ACC112 (cell line): ENCODE data around the gene INHBB.
A peak's percentile ranks its signal among the peaks of the same experiment; 100 is the strongest.

Source experiments
- H2AFZ ChIP-seq: fragments of 200-600 bp; sonication (generic); one replicate; pipeline ENCODE4 v1.6.0; 2017; ENCODE audit warnings: antibody characterized with exemption, low read length; ENCODE audit not compliant: unreplicated experiment
- H3K27ac ChIP-seq: fragments of 200-600 bp; sonication (generic); 2 replicates; pipeline ENCODE4 v1.5.1; 2014; ENCODE audit warnings: low read depth, mild to moderate bottlenecking, antibody characterized with exemption, low read length, moderate library complexity
- H3K27me3 ChIP-seq: fragments of 200-600 bp; sonication (generic); 2 replicates; pipeline ENCODE4 v1.6.1; 2014; ENCODE audit warnings: mild to moderate bottlenecking, antibody characterized with exemption, low read length, moderate library complexity, mixed read lengths; ENCODE audit not compliant: insufficient read depth
- H3K36me3 ChIP-seq: fragments of 200-600 bp; sonication (generic); 2 replicates; pipeline ENCODE4 v1.6.1; 2016; ENCODE audit warnings: mild to moderate bottlenecking, antibody characterized with exemption, low read length, moderate library complexity, mixed read lengths; ENCODE audit not compliant: insufficient read depth
- H3K4me1 ChIP-seq: fragments of 200-600 bp; sonication (generic); one replicate; pipeline ENCODE4 v1.6.1; 2016; ENCODE audit warnings: low read length, mixed read lengths; ENCODE audit not compliant: insufficient read depth, unreplicated experiment, control insufficient read depth
- H3K4me3 ChIP-seq: fragments of 200-600 bp; sonication (generic); 2 replicates; pipeline ENCODE4 v1.5.1; 2014; ENCODE audit warnings: mild to moderate bottlenecking, low read depth, low read length
- H3K79me2 ChIP-seq: fragments of 200-600 bp; sonication (generic); one replicate; pipeline ENCODE4 v1.6.0; 2016; ENCODE audit warnings: low read length; ENCODE audit not compliant: control insufficient read depth, unreplicated experiment, insufficient read depth

Gene INHBB

DNA sequence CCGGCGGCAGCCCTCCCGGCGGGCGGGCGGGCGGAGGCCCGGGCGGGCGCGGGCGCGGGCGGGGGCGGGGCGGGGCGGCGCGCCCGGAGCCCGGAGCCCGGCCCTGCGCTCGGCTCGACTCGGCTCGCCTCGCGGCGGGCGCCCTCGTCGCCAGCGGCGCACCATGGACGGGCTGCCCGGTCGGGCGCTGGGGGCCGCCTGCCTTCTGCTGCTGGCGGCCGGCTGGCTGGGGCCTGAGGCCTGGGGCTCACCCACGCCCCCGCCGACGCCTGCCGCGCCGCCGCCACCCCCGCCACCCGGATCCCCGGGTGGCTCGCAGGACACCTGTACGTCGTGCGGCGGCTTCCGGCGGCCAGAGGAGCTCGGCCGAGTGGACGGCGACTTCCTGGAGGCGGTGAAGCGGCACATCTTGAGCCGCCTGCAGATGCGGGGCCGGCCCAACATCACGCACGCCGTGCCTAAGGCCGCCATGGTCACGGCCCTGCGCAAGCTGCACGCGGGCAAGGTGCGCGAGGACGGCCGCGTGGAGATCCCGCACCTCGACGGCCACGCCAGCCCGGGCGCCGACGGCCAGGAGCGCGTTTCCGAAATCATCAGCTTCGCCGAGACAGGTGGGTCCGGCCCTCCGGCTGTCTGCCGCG lies at the start of gene INHBB:
TSS of gene INHBB (plus strand) at position 111 of the 641 bp plus-strand sequence. CDS start at position 164, 53 bp downstream.
- no peak within 1 kb of the TSS for H3K27ac ChIP-seq
- peak within 1 kb of the TSS; percentile 43 for H2AFZ ChIP-seq
- no peaks in the 10 kb centered on the region for H3K4me1 ChIP-seq
- no peaks in the 10 kb centered on the region for H3K36me3 ChIP-seq
- peaks cover 66% of the 10 kb centered on the region for H3K27me3 ChIP-seq
- H3K4me3 ChIP-seq: peak within 1 kb of the TSS; percentile 69
- no peaks in the 10 kb centered on the region for H3K79me2 ChIP-seq

DNA sequence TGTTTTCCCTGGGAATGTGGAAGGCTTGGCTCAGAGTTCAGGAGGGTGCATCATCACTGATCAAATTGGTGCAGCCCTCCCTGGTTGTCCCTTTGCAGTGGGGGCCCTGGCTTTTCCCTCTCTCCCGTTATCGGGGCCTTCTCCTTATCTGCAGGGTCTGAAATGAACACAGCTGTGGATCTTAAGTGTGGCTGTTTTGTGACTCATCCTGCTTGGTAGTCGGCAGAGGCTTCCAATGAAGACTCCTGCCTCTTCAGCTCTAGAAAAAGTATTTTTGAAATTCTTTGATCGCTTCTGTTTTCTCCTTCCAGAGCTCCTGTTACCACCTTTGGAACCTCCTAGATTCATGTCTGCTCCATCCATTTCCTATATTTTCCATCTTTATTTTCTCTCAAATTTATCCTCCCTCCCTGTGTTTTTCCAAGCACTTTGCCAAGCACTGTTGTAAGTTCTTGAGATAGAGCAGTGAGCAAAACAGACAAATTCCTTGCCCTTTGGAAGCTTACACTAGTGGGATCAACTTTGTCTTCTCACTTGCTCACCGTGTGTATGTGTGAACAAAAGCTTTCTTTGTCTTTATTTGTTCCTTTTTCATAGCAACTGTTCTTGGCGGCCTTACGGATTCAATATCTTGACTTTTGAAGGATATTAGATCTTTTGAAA lies 47.6 kb upstream of the INHBB start:
- Histone ChIP-seq H3K36me3 (peaks cover 18% of the 10 kb centered on the region; the same call in 1 of the 2 replicates), H3K27me3 (no peaks in the 10 kb centered on the region), H3K4me3 (no peak overlapping the region), H3K27ac (no peak overlapping the region), H3K4me1 (no peaks in the 10 kb centered on the region), H2AFZ (no peak overlapping the region), H3K79me2 (no peaks in the 10 kb centered on the region)

DNA sequence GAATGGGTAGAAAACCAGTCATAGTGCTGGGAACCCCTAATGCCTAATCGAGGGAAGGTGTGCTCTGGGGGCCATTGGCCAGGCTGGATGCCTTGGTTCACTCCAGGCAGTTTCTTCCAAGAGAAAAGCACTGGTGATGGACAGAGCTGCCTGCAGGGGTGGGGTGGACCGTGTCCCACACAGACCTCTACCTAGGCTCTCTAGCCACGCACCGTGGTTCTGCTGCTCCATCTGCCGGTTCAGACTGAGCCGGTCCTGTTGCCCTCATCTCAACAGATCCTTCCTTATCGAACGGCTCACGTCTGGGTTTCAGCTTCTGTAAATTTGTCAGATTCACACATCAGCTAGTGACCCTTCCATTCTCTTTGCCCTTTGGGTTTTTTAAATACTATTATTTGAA lies 46.9 kb upstream of the INHBB start:
- H3K27ac ChIP-seq: no peak overlapping the region
- H2AFZ ChIP-seq: no peak overlapping the region
- H3K4me3 ChIP-seq: no peak overlapping the region
- H3K79me2 ChIP-seq: no peaks in the 10 kb centered on the region
- H3K36me3 ChIP-seq: peaks cover 11% of the 10 kb centered on the region; the same call in 1 of the 2 replicates
- no peaks in the 10 kb centered on the region for H3K27me3 ChIP-seq
- no peaks in the 10 kb centered on the region for H3K4me1 ChIP-seq

DNA sequence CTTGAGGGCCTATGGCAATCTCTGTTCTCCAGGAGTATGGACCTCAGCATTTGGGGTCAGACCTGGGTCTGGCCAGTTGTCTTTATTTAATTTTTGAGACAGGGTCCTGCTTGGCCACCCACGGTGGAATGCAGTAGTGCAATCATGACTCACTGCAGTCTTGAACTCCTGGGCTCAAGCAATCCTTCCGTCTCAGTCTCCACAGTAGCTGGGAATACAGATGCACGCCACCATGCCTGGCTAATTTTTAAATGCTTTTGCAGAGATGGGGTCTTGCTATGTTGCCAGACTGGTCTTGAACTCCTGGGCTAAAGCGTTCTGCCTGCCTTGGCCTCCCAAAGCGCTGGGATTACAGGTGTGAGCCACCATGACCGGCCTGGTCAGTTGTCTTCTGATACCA lies 46.4 kb upstream of the INHBB start:
- no peak overlapping the region for H2AFZ ChIP-seq
- no peaks in the 10 kb centered on the region for H3K79me2 ChIP-seq
- H3K4me1 ChIP-seq: no peaks in the 10 kb centered on the region
- H3K27me3 ChIP-seq: no peaks in the 10 kb centered on the region
- no peak overlapping the region for H3K27ac ChIP-seq
- no peak overlapping the region for H3K4me3 ChIP-seq
- H3K36me3 ChIP-seq: peaks cover 11% of the 10 kb centered on the region; the same call in 1 of the 2 replicates

DNA sequence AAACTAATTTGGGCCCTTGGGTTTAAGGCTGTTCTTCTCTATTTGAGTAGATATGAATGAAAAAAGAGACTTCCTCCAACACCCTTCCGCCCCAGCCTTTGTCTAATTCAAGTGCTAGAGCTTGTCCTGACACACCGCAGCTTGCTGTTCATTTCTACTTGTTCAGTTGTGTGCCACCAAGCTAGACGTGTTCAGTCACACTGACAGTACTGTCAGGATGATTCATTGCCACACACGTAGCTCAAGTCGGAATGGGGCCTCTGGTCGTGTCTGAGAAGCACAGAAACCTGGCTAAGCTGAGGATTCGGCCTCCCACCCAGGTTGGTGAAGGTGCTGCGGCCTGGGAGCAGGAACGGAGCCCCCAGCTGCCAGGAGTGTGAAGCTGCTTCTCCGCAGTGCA lies 45.6 kb upstream of the INHBB start:
- Histone ChIP-seq H3K27me3 (no peaks in the 10 kb centered on the region), H3K4me3 (no peak overlapping the region), H3K36me3 (peaks cover 11% of the 10 kb centered on the region; the same call in 1 of the 2 replicates), H3K79me2 (no peaks in the 10 kb centered on the region), H2AFZ (no peak overlapping the region), H3K27ac (no peak overlapping the region), H3K4me1 (no peaks in the 10 kb centered on the region)

DNA sequence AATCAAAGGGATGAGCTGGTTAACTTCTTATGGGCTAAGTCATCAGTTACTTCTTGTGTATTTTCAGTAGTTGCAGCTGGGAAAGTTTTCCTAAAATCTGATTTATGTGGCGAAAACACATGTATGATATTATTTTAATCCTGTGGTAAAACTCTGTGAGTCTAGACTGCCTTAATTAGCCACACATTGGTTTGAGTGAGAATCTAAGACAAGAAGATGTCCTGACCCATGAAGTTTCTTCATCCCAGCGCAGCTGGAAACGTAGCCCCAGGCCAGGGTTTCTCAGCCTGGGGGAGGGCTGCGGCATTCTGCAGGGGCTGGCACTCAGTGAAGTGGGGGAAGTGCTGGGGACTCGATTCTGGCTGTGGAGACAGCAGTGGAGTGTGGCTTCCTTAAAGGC lies 44.7 kb upstream of the INHBB start:
- Histone ChIP-seq H3K79me2 (no peaks in the 10 kb centered on the region), H3K4me3 (no peak overlapping the region), H3K27me3 (no peaks in the 10 kb centered on the region), H3K27ac (no peak overlapping the region), H2AFZ (no peak overlapping the region), H3K36me3 (peaks cover 14% of the 10 kb centered on the region; the same call in 1 of the 2 replicates), H3K4me1 (no peaks in the 10 kb centered on the region)

DNA sequence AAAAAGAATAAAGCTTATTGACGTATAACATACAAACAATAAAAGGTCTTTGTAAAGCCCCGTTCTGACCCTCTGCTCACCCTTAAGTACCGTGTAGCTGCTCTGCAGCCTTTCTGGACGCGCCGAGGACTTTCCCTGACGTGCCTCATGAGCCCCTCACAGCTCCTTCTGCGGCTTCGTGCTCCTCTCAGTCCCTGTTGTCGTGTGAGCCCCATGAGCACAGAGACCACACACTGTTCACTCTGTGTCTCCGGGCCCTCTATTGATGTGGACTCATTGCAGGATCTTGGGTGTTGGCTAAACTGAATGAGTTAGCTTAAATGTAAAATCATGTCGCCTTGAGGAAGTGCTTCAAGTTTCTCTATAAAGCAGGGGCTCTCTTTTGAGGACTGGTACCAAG lies 43.6 kb upstream of the INHBB start:
- Histone ChIP-seq H3K27ac (no peak overlapping the region), H3K27me3 (no peaks in the 10 kb centered on the region), H3K36me3 (peaks cover 14% of the 10 kb centered on the region; the same call in 1 of the 2 replicates), H3K4me1 (no peaks in the 10 kb centered on the region), H2AFZ (no peak overlapping the region), H3K4me3 (no peak overlapping the region), H3K79me2 (no peaks in the 10 kb centered on the region)

DNA sequence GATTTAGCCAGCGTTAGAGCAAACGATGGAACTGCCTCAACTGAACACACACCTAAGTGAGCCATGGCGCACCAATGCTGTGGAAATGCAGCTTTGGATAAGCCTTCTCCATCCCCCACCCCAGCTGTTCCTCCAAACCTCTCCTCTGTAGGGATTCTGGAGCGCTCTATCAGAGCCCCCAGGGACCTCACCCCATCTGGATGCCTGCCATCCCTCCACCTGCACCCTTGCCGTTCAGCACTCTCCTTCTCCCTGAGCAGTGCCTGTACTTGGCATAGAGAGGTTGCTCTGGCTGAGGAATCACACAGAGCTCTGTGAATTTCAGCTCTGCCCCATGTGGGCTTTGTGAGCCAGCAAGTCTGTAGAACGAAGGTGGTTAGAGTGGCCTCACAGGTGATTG lies 42.8 kb upstream of the INHBB start:
- Histone ChIP-seq H3K79me2 (no peaks in the 10 kb centered on the region), H3K27ac (no peak overlapping the region), H2AFZ (no peak overlapping the region), H3K4me1 (no peaks in the 10 kb centered on the region), H3K4me3 (no peak overlapping the region), H3K36me3 (peaks cover 14% of the 10 kb centered on the region; the same call in 1 of the 2 replicates), H3K27me3 (no peaks in the 10 kb centered on the region)

DNA sequence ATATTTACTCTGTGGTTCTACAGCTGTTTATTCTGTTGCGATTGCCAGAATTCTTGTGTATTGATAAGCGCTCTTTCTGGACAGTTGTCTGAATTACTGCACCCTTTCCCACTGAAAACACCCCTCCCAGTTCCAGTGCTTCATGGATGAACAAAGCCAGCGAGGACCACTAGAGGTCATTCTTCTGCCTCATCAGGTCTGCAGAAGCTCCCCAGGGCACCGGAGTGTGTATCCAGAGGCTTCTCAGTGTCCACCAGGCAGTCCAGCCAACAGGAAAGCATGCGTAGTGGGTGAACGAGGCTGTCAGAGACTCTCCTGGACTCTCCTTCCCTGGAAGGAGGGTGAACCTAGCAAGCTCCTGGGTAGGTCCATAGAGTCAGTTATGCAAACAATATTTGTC lies 40.6 kb upstream of the INHBB start:
- Histone ChIP-seq H3K27me3 (no peaks in the 10 kb centered on the region), H3K79me2 (no peaks in the 10 kb centered on the region), H3K27ac (no peak overlapping the region), H3K36me3 (0 out of 2 replicates have a peak, but pooled peaks cover 3% of the 10 kb centered on the region), H2AFZ (no peak overlapping the region), H3K4me3 (no peak overlapping the region), H3K4me1 (no peaks in the 10 kb centered on the region)

DNA sequence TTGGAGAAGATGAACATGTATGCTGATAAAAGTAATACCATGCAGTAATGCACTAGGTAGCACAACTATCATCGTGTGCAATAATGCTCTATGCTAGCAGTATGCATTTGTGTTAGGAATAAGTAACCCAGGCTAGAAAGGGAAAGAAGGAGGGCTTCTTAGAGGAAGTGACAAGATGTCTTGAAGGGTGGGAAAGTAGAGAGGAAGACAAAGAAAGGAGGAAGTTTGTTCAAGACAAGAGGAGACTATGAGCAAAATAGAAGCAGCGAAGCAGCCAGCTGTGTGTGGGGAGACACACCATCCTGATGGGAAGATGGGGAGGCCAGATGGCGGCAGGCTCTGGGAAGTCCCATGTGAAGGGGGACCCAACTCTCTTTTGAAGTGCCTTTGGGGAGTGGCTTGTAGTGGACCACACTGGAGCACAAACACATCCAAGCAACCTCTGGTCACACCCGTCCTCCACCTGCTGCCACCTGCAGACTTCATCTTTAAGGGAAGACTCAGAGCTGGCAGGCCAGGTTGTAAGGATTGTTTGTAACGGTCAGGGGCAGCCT lies 39.9 kb upstream of the INHBB start:
- Histone ChIP-seq H3K27ac (no peak overlapping the region), H3K27me3 (no peaks in the 10 kb centered on the region), H3K36me3 (0 out of 2 replicates have a peak, but pooled peaks cover 3% of the 10 kb centered on the region), H2AFZ (no peak overlapping the region), H3K4me3 (no peak overlapping the region), H3K79me2 (no peaks in the 10 kb centered on the region), H3K4me1 (no peaks in the 10 kb centered on the region)

DNA sequence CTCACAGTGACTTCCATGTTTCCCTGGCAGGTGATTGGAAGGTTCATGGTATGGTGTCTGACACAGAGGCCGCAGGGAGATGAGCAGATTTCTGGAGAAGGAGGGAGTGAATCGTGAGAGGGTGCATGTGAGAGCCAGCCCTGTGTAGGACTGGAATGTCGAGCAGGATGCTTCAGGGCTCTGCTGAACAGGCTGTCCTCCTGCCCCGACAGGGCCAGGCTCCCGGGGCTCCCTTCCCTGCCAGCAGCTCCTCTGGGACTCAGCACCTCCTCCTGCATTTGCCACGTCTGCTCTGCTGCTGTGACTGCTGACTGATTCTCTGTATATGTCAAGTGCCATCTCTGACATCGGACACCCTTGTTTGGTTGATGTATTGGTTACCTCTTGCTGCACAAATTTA lies 38.5 kb upstream of the INHBB start:
- 0 out of 2 replicates have a peak, but pooled peaks cover 3% of the 10 kb centered on the region for H3K36me3 ChIP-seq
- H3K79me2 ChIP-seq: no peaks in the 10 kb centered on the region
- H2AFZ ChIP-seq: no peak overlapping the region
- no peak overlapping the region for H3K4me3 ChIP-seq
- H3K27ac ChIP-seq: no peak overlapping the region
- no peaks in the 10 kb centered on the region for H3K4me1 ChIP-seq
- H3K27me3 ChIP-seq: no peaks in the 10 kb centered on the region
